SK-N-SH (cell line): ENCODE data around the gene PCYT1B.

Experiments
- CHD2 ChIP-seq: fragments of 150-350 bp; IDR thresholded peaks from 2 replicates; pipeline ENCODE4 v1.6.1; 2018; ENCODE audit warnings: low read length; ENCODE audit not compliant: partially characterized antibody
- FOXM1 ChIP-seq: IDR thresholded peaks from 2 replicates; pipeline ENCODE4 v1.4.0; 2012; ENCODE audit warnings: low read depth, mild to moderate bottlenecking
- GABPA ChIP-seq: IDR thresholded peaks from 2 replicates; pipeline ENCODE4 v1.4.0; 2012; ENCODE audit warnings: low read depth, mild to moderate bottlenecking
- GATA2 ChIP-seq: sonication (generic); formaldehyde crosslinking; IDR thresholded peaks from 2 replicates; pipeline ENCODE4 v1.5.0; 2020; ENCODE audit warnings: mild to moderate bottlenecking, missing genetic modification reagents
- NFIC ChIP-seq: IDR thresholded peaks from 2 replicates; pipeline ENCODE4 v1.4.0; 2012; ENCODE audit warnings: borderline replicate concordance
- POLR2AphosphoS5 ChIP-seq: IDR thresholded peaks from 2 replicates; pipeline ENCODE4 v1.6.1; 2012; ENCODE audit warnings: low read depth, low read length
- RCOR1 ChIP-seq: fragments of 150-350 bp; IDR thresholded peaks from 2 replicates; pipeline ENCODE4 v1.6.1; 2017; ENCODE audit warnings: antibody characterized with exemption, low read length
- TAF1 ChIP-seq: IDR thresholded peaks from 2 replicates; pipeline ENCODE4 v1.6.1; 2012; ENCODE audit warnings: low read depth, mild to moderate bottlenecking, low read length, moderate library complexity, borderline replicate concordance
- TF ChIP-seq, protein P1 (sequence below): fragments of 200-600 bp; sonication (generic); IDR thresholded peaks from 2 replicates; pipeline ENCODE4 v1.6.1; 2017; ENCODE audit warnings: antibody characterized with exemption, mild to moderate bottlenecking, moderate library complexity
- TF ChIP-seq, protein P2 (sequence below): IDR thresholded peaks from 2 replicates; pipeline ENCODE4 v1.4.0; 2012; ENCODE audit warnings: low read depth
- TF ChIP-seq, protein P3 (sequence below): fragments of 150-350 bp; IDR thresholded peaks from 2 replicates; pipeline ENCODE4 v1.6.1; 2017; ENCODE audit warnings: antibody characterized with exemption, low read length, low read depth, borderline replicate concordance
- TF ChIP-seq, protein P4 (sequence below): IDR thresholded peaks from 2 replicates; pipeline ENCODE4 v1.4.0; 2012; ENCODE audit warnings: low read depth, borderline replicate concordance
- TF ChIP-seq, protein P5 (sequence below): IDR thresholded peaks from 2 replicates; pipeline ENCODE4 v1.6.1; 2012; ENCODE audit warnings: mild to moderate bottlenecking, low read depth, low read length, moderate library complexity

DNA sequence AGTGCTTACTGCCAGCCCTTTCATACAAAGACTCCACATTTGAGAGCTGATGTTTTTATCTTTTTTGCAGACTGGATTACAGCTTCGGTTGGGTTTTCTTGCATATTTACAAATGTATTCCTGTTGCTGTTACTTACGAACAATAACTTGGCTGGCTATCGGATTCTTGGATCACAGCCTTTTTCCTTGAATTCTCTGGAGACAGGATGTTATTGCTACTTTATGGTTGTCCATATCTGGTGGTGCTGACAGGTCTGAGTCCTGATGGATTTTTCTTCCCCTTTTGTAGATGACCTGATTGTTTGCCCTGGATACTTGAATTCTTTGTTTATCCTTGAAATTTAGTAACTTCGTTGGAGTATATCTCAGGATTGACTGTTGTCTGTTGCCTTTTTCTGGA lies 104.4 kb downstream of the PCYT1B start:
- TF ChIP-seq, protein P1, sequence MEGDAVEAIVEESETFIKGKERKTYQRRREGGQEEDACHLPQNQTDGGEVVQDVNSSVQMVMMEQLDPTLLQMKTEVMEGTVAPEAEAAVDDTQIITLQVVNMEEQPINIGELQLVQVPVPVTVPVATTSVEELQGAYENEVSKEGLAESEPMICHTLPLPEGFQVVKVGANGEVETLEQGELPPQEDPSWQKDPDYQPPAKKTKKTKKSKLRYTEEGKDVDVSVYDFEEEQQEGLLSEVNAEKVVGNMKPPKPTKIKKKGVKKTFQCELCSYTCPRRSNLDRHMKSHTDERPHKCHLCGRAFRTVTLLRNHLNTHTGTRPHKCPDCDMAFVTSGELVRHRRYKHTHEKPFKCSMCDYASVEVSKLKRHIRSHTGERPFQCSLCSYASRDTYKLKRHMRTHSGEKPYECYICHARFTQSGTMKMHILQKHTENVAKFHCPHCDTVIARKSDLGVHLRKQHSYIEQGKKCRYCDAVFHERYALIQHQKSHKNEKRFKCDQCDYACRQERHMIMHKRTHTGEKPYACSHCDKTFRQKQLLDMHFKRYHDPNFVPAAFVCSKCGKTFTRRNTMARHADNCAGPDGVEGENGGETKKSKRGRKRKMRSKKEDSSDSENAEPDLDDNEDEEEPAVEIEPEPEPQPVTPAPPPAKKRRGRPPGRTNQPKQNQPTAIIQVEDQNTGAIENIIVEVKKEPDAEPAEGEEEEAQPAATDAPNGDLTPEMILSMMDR: no peak
- no peak for TF ChIP-seq POLR2AphosphoS5
- TF ChIP-seq, protein P2, sequence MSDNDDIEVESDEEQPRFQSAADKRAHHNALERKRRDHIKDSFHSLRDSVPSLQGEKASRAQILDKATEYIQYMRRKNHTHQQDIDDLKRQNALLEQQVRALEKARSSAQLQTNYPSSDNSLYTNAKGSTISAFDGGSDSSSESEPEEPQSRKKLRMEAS: no peak
- no peak for TF ChIP-seq RCOR1
- TF ChIP-seq GABPA: no peak
- no peak for TF ChIP-seq NFIC
- no peak for TF ChIP-seq CHD2
- TF ChIP-seq GATA2 (CRISPR knock-in tag): no peak
- TF ChIP-seq, protein P3, sequence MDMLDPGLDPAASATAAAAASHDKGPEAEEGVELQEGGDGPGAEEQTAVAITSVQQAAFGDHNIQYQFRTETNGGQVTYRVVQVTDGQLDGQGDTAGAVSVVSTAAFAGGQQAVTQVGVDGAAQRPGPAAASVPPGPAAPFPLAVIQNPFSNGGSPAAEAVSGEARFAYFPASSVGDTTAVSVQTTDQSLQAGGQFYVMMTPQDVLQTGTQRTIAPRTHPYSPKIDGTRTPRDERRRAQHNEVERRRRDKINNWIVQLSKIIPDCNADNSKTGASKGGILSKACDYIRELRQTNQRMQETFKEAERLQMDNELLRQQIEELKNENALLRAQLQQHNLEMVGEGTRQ: no peak
- no peak for TF ChIP-seq TAF1
- no peak for TF ChIP-seq FOXM1
- TF ChIP-seq, protein P4, sequence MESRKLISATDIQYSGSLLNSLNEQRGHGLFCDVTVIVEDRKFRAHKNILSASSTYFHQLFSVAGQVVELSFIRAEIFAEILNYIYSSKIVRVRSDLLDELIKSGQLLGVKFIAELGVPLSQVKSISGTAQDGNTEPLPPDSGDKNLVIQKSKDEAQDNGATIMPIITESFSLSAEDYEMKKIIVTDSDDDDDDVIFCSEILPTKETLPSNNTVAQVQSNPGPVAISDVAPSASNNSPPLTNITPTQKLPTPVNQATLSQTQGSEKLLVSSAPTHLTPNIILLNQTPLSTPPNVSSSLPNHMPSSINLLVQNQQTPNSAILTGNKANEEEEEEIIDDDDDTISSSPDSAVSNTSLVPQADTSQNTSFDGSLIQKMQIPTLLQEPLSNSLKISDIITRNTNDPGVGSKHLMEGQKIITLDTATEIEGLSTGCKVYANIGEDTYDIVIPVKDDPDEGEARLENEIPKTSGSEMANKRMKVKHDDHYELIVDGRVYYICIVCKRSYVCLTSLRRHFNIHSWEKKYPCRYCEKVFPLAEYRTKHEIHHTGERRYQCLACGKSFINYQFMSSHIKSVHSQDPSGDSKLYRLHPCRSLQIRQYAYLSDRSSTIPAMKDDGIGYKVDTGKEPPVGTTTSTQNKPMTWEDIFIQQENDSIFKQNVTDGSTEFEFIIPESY: no peak
- TF ChIP-seq, protein P5, sequence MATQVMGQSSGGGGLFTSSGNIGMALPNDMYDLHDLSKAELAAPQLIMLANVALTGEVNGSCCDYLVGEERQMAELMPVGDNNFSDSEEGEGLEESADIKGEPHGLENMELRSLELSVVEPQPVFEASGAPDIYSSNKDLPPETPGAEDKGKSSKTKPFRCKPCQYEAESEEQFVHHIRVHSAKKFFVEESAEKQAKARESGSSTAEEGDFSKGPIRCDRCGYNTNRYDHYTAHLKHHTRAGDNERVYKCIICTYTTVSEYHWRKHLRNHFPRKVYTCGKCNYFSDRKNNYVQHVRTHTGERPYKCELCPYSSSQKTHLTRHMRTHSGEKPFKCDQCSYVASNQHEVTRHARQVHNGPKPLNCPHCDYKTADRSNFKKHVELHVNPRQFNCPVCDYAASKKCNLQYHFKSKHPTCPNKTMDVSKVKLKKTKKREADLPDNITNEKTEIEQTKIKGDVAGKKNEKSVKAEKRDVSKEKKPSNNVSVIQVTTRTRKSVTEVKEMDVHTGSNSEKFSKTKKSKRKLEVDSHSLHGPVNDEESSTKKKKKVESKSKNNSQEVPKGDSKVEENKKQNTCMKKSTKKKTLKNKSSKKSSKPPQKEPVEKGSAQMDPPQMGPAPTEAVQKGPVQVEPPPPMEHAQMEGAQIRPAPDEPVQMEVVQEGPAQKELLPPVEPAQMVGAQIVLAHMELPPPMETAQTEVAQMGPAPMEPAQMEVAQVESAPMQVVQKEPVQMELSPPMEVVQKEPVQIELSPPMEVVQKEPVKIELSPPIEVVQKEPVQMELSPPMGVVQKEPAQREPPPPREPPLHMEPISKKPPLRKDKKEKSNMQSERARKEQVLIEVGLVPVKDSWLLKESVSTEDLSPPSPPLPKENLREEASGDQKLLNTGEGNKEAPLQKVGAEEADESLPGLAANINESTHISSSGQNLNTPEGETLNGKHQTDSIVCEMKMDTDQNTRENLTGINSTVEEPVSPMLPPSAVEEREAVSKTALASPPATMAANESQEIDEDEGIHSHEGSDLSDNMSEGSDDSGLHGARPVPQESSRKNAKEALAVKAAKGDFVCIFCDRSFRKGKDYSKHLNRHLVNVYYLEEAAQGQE: no peak
